B cell (primary cell): ENCODE results near the gene TBC1D3B. TPM values are rescaled to one million over a fixed set of nuclear protein-coding genes. Genes with fewer than 3 reads are reported as not detected.

ENCODE experiments used
- ATAC-seq: fragments of 200-7000 bp; cut with Tn5 transposase; one replicate; pipeline ENCODE4 v1.10.0; 2021; ENCODE audit warnings: low read depth, mild to moderate bottlenecking, moderate number of reproducible peaks, moderate library complexity
- CTCF ChIA-PET: fragments of 350-600 bp; sonication (Branson Sonifier 250); formaldehyde crosslinking; loops from one replicate; lab custom pipeline; 2021; ENCODE audit warnings: antibody characterized with exemption, inconsistent platforms; lab: Charles Lee
- POLR2A ChIA-PET: fragments of 350-600 bp; sonication (Branson Sonifier 250); formaldehyde crosslinking; loops from one replicate; lab custom pipeline; 2021; ENCODE audit warnings: antibody characterized with exemption; lab: Charles Lee
- DNase-seq: peaks from one replicate; pipeline ENCODE4 v3.0.0; 2013
- H2AFZ ChIP-seq: 2 replicates; pipeline ENCODE4 v1.6.1; 2012; ENCODE audit warnings: mild to moderate bottlenecking, low read depth, low read length; ENCODE audit not compliant: insufficient read depth, poor library complexity, severe bottlenecking
- H3K27ac ChIP-seq, 2 donors: 1 replicate in 1 of 2; 2 replicates in 1 of 2; pipeline ENCODE4 v1.5.1; 2012 to 2013; ENCODE audit warnings: low read length in 2 of 2, mild to moderate bottlenecking in 2 of 2, moderate library complexity in 1 of 2
- H3K27me3 ChIP-seq, 4 experiments: fragments of 200-600 bp in 1 of 4; sonication (generic) in 1 of 4; replicated peaks in 1 of 4; 1 replicate in 2 of 4; 2 replicates in 2 of 4; pipeline versions ENCODE4 v1.6.1 to v1.7.0; 2013 to 2016; ENCODE audit warnings: low read length in 3 of 4, mild to moderate bottlenecking in 2 of 4, mixed read lengths in 1 of 4, moderate library complexity in 1 of 4; ENCODE audit not compliant: insufficient read depth in 4 of 4, control insufficient read depth in 3 of 4; ENCODE audit errors: control extremely low read depth in 1 of 4
- H3K36me3 ChIP-seq, 2 experiments: replicated peaks in 1 of 2; 1 replicate in 1 of 2; 2 replicates in 1 of 2; pipeline versions ENCODE4 v1.6.1 to v1.7.1; 2013; ENCODE audit warnings: low read length in 1 of 2; ENCODE audit not compliant: insufficient read depth in 2 of 2, control insufficient read depth in 1 of 2; ENCODE audit errors: control extremely low read depth in 1 of 2, extremely low read depth in 1 of 2
- H3K4me1 ChIP-seq, 2 donors: fragments of 200-600 bp in 1 of 2; sonication (generic) in 1 of 2; 1 replicate in 1 of 2; 2 replicates in 1 of 2; pipeline versions ENCODE4 v1.5.1 to v1.6.1; 2013 to 2017; ENCODE audit warnings: low read length in 2 of 2; ENCODE audit not compliant: control insufficient read depth in 2 of 2, insufficient read depth in 2 of 2
- H3K4me2 ChIP-seq: replicated peaks from 2 replicates; pipeline ENCODE3; 2012; ENCODE audit warnings: mild to moderate bottlenecking, low read depth, low read length; ENCODE audit not compliant: poor library complexity, severe bottlenecking
- H3K4me3 ChIP-seq, 5 experiments: fragments of 200-600 bp in 1 of 5; sonication (generic) in 1 of 5; 1 replicate in 3 of 5; 2 replicates in 2 of 5; pipeline versions ENCODE4 v1.5.1 to v1.7.0; 2011 to 2016; ENCODE audit warnings: low read length in 4 of 5, mild to moderate bottlenecking in 4 of 5, low read depth in 2 of 5, control low read depth in 1 of 5, moderate library complexity in 1 of 5; ENCODE audit not compliant: insufficient read depth in 1 of 5; ENCODE audit errors: control extremely low read depth in 1 of 5, extremely low read depth in 1 of 5
- H3K79me2 ChIP-seq: fragments of 200-600 bp; sonication (generic); one replicate; pipeline ENCODE4 v1.6.0; 2016; ENCODE audit warnings: low read length; ENCODE audit not compliant: control insufficient read depth, insufficient read depth
- H3K9ac ChIP-seq: fragments of 200-600 bp; sonication (generic); 2 replicates; pipeline ENCODE4 v1.6.1; 2017; ENCODE audit warnings: mild to moderate bottlenecking, low read length, moderate library complexity
- H3K9me3 ChIP-seq, 3 donors: one replicate each; pipeline versions ENCODE4 v1.6.1 to v1.7.1; 2013; ENCODE audit warnings: low read length in 2 of 3; ENCODE audit not compliant: control insufficient read depth in 2 of 3, insufficient read depth in 1 of 3; ENCODE audit errors: control extremely low read depth in 1 of 3
- H4K20me1 ChIP-seq: 2 replicates; pipeline ENCODE4 v1.6.0; 2012; ENCODE audit warnings: mild to moderate bottlenecking, low read length; ENCODE audit not compliant: insufficient read depth, control insufficient read depth, poor library complexity, severe bottlenecking
- H3K27ac Mint-ChIP-seq: one replicate; pipeline ENCODE4 v1.8.0; 2021; ENCODE audit warnings: mixed read lengths
- H3K27me3 Mint-ChIP-seq: one replicate; pipeline ENCODE4 v1.8.0; 2021; ENCODE audit warnings: mixed read lengths
- H3K4me1 Mint-ChIP-seq: one replicate; pipeline ENCODE4 v1.8.0; 2021; ENCODE audit warnings: mixed read lengths
- H3K4me3 Mint-ChIP-seq: one replicate; pipeline ENCODE4 v1.8.0; 2021; ENCODE audit warnings: mixed read lengths
- H3K9me3 Mint-ChIP-seq: one replicate; pipeline ENCODE4 v1.8.0; 2022; ENCODE audit warnings: mixed read lengths; ENCODE audit not compliant: insufficient read depth
- EZH2 ChIP-seq: IDR thresholded peaks from 2 replicates; pipeline ENCODE4 v1.6.1; 2012; ENCODE audit warnings: borderline replicate concordance, low read depth, mild to moderate bottlenecking, moderate library complexity, low read length; ENCODE audit not compliant: insufficient read depth, poor library complexity, severe bottlenecking
- WGBS: methylation state at CpG from one replicate; pipeline ENCODE4 v1.1.5; 2013; ENCODE audit warnings: missing lambda C conversion rate; ENCODE audit not compliant: insufficient coverage; 5-methylcytosine and 5-hydroxymethylcytosine counted together
- intact Hi-C: fragments of 100-400 bp; cut with micrococcal nuclease; formaldehyde crosslinking; loops from one replicate; pipeline ENCODE4 v1.10.0; 2022
- polyA plus RNA-seq: library from polyadenylated mRNA; depleted of rRNA; stranded (reverse); fragments of >200 nt; gene quantifications from 2 replicates; pipeline ENCODE4 v1.2.3, GENCODE V29; 2012
- total RNA-seq, 2 donors: library from RNA; stranded (reverse); fragments of 120-200 nt in 1 of 2; gene quantifications; 1 replicate in 1 of 2; 2 replicates in 1 of 2; pipeline versions ENCODE4 v1.2.3 to v1.2.4, GENCODE V29; 2013 to 2022
- TF ChIP-seq, protein P1 (sequence below): fragments of 200-600 bp; IDR thresholded peaks from one replicate; pipeline ENCODE4 v1.8.0; 2022; ENCODE audit warnings: antibody characterized with exemption, mild to moderate bottlenecking

Gene TBC1D3B
- total and polyA plus RNA-seq, 2 donors (not counting 1 experiment from before 2014, with no cell fraction given): 3.2 to 17.3 TPM

DNA sequence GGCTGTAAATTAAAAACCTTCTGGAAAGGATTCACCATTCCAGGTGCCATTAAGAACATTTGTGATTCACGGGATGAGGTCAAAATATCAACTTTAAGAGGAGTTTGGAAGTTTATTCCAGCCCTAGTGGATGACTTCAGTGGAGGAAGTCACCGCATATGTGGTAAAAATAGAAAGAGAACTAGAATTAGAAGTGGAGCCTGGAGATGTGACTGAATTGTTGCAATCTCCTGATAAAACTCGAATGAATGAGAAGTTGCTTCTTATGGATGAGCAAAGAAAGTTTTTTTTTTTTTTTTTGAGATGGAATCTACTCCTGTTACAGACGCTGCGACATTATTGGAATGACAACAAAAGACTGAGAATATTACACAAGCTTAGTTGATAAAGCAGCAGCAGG lies 46.1 kb downstream of the TBC1D3B start:
- WGBS: 65% methylated on average over 3 of the region's 5 CpGs
- intact Hi-C loops: loop anchor here (5.0 kb wide), 1 partner anchor 153 kb away; no protein-coding TSS in a partner anchor
- Mint-ChIP-seq H3K27me3 (no peaks in the 10 kb centered on the region), H3K4me1 (peaks cover 87% of the 10 kb centered on the region), H3K4me3 (peak overlapping the region; percentile 9), H3K9me3 (peaks cover 2% of the 10 kb centered on the region), H3K27ac (peak overlapping the region; percentile 46)
- Histone ChIP-seq H3K9ac (no peak overlapping the region), H4K20me1 (no peaks in the 10 kb centered on the region), H2AFZ (no peak overlapping the region), H3K27ac (no peak overlapping the region), H3K36me3 (no peaks in the 10 kb centered on the region), H3K27me3 (no peaks in the 10 kb centered on the region), H3K4me3 (no peak overlapping the region), H3K4me1 (peaks cover 92 to 97% of the 10 kb centered on the region in 2 donors), H3K9me3 (peaks cover 0 to 21% (median 17%) of the 10 kb centered on the region in 3 donors), H3K4me2 (no peak overlapping the region), H3K79me2 (no peaks in the 10 kb centered on the region)
- ChIA-PET CTCF (interaction anchor here (1.2 kb wide), 1 partner anchor 18 kb away, joined by 3 read pairs; no protein-coding TSS in a partner anchor), POLR2A (no interaction called here)
- no peak for TF ChIP-seq EZH2
- TF ChIP-seq, protein P1, sequence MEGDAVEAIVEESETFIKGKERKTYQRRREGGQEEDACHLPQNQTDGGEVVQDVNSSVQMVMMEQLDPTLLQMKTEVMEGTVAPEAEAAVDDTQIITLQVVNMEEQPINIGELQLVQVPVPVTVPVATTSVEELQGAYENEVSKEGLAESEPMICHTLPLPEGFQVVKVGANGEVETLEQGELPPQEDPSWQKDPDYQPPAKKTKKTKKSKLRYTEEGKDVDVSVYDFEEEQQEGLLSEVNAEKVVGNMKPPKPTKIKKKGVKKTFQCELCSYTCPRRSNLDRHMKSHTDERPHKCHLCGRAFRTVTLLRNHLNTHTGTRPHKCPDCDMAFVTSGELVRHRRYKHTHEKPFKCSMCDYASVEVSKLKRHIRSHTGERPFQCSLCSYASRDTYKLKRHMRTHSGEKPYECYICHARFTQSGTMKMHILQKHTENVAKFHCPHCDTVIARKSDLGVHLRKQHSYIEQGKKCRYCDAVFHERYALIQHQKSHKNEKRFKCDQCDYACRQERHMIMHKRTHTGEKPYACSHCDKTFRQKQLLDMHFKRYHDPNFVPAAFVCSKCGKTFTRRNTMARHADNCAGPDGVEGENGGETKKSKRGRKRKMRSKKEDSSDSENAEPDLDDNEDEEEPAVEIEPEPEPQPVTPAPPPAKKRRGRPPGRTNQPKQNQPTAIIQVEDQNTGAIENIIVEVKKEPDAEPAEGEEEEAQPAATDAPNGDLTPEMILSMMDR: no peak
- ATAC-seq (no peak), DNase-seq (no peak)

DNA sequence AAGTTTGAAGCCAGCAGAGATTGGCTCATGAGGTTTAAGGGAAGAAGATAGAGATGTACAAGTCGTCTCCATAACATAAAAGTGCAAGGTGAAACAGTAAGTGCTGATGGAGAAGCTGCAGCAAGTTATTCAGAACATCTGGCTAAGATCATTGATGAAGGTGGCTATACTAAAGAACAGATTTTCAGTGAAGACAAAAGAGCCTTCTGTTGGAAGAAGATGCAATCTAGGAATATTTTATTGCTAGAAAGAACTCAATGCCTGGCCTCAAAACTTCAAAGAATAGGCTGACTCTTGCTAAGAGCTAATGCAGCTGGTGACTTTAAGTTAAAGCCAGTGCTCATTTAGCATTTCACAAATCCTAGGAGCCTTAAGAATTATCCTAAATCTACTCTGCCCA lies 46.8 kb downstream of the TBC1D3B start:
- no peaks in the 10 kb centered on the region for H3K27me3 Mint-ChIP-seq
- no peak for ATAC-seq
- peaks cover 80% of the 10 kb centered on the region for H3K4me1 Mint-ChIP-seq
- Histone ChIP-seq H3K9ac (no peak overlapping the region), H3K4me1 (peaks cover 85 to 92% of the 10 kb centered on the region in 2 donors), H3K9me3 (peaks cover 0 to 28% (median 24%) of the 10 kb centered on the region in 3 donors), H3K4me3 (peak overlapping the region in 1 of 5 experiments; percentile 13), H2AFZ (no peak overlapping the region), H3K79me2 (no peaks in the 10 kb centered on the region), H3K27ac (no peak overlapping the region), H3K4me2 (peak overlapping the region; percentile 27), H3K36me3 (no peaks in the 10 kb centered on the region), H4K20me1 (no peaks in the 10 kb centered on the region), H3K27me3 (no peaks in the 10 kb centered on the region)
- peaks cover 3% of the 10 kb centered on the region for H3K9me3 Mint-ChIP-seq
- 87% methylated on average over 1 of the region's 1 CpG for WGBS
- no peak for DNase-seq
- CTCF ChIA-PET: interaction anchor here (0.9 to 1.5 kb wide), 5 partner anchors 11 to 153 kb away, joined by 3 read pairs; no protein-coding TSS in a partner anchor
- H3K27ac Mint-ChIP-seq: no peak overlapping the region
- TF ChIP-seq EZH2: no peak
- TF ChIP-seq, protein P1: no peak
- POLR2A ChIA-PET: no interaction called here
- peak overlapping the region; percentile 10 for H3K4me3 Mint-ChIP-seq
- intact Hi-C loops: loop anchor here (5.0 kb wide), 2 partner anchors 57 to 152 kb away; no protein-coding TSS in a partner anchor
